ENCODE data around the gene AAMP.

GRCh38 chr2:218217360-218218267 is 52.3 kb downstream of the AAMP start:
- TF ChIP-seq CTCF (IDR thresholded peaks at IDR 0.05; ENCODE audit: borderline replicate concordance, extremely low read depth, low read length, poor library complexity, severe bottlenecking) (no peak), EZH2 (IDR thresholded peaks at IDR 0.05; ENCODE audit: borderline replicate concordance, low read depth, low read length, severe bottlenecking) (no peak)

Measured in DND-41 (cell line).